Smooth muscle cell (in vitro differentiated cells): ENCODE data around the gene NEUROD2. TPM values are rescaled to one million over a fixed set of nuclear protein-coding genes. Genes with fewer than 3 reads are reported as not detected.

Source experiments
- DNase-seq: peaks from one replicate; lab custom pipeline; 2025; ENCODE audit not compliant: unreplicated experiment; lab: John Stamatoyannopoulos, UW
- H2AFZ ChIP-seq: fragments of 200-600 bp; sonication (generic); 2 replicates; pipeline ENCODE4 v1.6.0; 2016; ENCODE audit warnings: antibody characterized with exemption, low read depth, mild to moderate bottlenecking
- H3F3A ChIP-seq: fragments of 200-600 bp; sonication (generic); 2 replicates; pipeline ENCODE4 v1.6.0; 2017; ENCODE audit warnings: antibody characterized with exemption, low read depth
- H3K27ac ChIP-seq: fragments of 200-600 bp; sonication (generic); 2 replicates; pipeline ENCODE4 v1.5.1; 2016; ENCODE audit warnings: low read depth, mild to moderate bottlenecking
- H3K27me3 ChIP-seq: fragments of 200-600 bp; sonication (generic); 2 replicates; pipeline ENCODE4 v1.6.1; 2016; ENCODE audit warnings: low read depth, mild to moderate bottlenecking
- H3K36me3 ChIP-seq: fragments of 200-600 bp; sonication (generic); 2 replicates; pipeline ENCODE4 v1.5.1; 2016; ENCODE audit warnings: low read depth
- H3K4me1 ChIP-seq: fragments of 200-600 bp; sonication (generic); 2 replicates; pipeline ENCODE4 v1.5.1; 2016; ENCODE audit warnings: low read depth
- H3K4me2 ChIP-seq: fragments of 200-600 bp; sonication (generic); 2 replicates; pipeline ENCODE4 v1.6.0; 2016; ENCODE audit warnings: mild to moderate bottlenecking
- H3K4me3 ChIP-seq: fragments of 200-600 bp; sonication (generic); 2 replicates; pipeline ENCODE4 v1.5.1; 2016; ENCODE audit warnings: mild to moderate bottlenecking
- H3K79me2 ChIP-seq: fragments of 200-600 bp; sonication (generic); 2 replicates; pipeline ENCODE4 v1.6.0; 2016; ENCODE audit warnings: low read depth, mild to moderate bottlenecking
- H3K9ac ChIP-seq: fragments of 200-600 bp; sonication (generic); 2 replicates; pipeline ENCODE4 v1.6.0; 2016; ENCODE audit warnings: low read depth
- H3K9me3 ChIP-seq: fragments of 200-600 bp; sonication (generic); replicated peaks from 2 replicates; pipeline ENCODE4 v1.5.1; 2016; ENCODE audit warnings: low read depth
- H4K20me1 ChIP-seq: fragments of 200-600 bp; sonication (generic); 2 replicates; pipeline ENCODE4 v1.6.0; 2016; ENCODE audit warnings: low read depth
- WGBS: methylation state at CpG from one replicate; pipeline ENCODE4 v1.1.7; 2016; ENCODE audit warnings: low lambda C conversion rate; 5-methylcytosine and 5-hydroxymethylcytosine counted together
- polyA plus RNA-seq: library from polyadenylated mRNA; unstranded; fragments of >200 nt; fragmentation: Nextera tagmentation; extraction: Ambion mirVana; gene quantifications from 2 replicates; pipeline ENCODE4 v1.2.1, GENCODE V29; 2016
- total RNA-seq: library from RNA; depleted of rRNA; stranded (reverse); fragments of >200 nt; gene quantifications from 2 replicates; pipeline ENCODE4 v1.2.3, GENCODE V29; 2014
- TF ChIP-seq, protein P1 (sequence below): fragments of 200-600 bp; sonication (generic); IDR thresholded peaks from 2 replicates; pipeline ENCODE4 v1.5.1; 2017; ENCODE audit warnings: borderline replicate concordance, mild to moderate bottlenecking, antibody characterized with exemption; ENCODE audit not compliant: insufficient read depth, poor library complexity, severe bottlenecking

Gene NEUROD2
- total and polyA plus RNA-seq, 2 experiments from 2014 or later = 0.19 TPM; not detected in 1

DNA sequence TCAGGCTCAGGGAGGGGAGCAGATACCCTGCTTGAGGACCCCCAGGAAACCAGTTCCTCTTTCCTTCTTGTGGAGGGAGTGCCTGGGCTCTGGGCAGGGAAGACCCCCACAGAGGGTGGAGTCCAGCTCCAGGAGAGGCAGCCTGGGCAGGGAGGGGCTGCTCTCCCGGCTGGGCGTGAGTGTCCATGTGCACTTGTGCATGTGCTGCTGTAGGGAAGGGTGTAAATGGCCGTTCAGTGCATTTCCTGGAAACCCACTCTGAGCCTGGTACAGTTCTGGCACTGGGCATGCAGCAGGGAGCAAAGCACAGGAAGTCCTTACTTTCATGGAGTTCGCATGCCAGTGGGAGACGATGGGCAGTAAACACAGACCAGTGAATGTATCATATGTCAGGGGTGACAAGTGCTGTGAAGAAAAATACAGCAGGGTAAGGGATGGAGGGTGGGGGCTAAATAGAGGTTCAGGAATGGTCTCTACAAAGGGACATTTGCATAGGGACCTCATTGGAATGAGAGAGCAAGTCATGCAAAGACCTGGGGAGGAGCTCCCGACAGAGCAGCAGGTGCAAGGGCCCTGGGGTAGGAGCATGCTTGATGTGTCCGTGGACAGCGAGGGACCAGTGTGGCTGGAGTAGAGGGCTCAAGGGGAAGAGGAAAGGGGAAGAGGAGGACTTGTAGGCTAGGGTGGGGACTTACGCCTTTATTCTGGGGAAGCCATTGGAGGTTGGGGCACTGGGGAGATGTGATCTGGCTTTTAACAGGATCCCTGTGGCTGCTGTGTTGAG, 34.8 kb upstream of the NEUROD2 start:
- H3K4me3 ChIP-seq = no peak overlapping the region
- H3K4me2 ChIP-seq = no peak overlapping the region
- no peak overlapping the region for H2AFZ ChIP-seq
- no peak for DNase-seq
- TF ChIP-seq, protein P1, sequence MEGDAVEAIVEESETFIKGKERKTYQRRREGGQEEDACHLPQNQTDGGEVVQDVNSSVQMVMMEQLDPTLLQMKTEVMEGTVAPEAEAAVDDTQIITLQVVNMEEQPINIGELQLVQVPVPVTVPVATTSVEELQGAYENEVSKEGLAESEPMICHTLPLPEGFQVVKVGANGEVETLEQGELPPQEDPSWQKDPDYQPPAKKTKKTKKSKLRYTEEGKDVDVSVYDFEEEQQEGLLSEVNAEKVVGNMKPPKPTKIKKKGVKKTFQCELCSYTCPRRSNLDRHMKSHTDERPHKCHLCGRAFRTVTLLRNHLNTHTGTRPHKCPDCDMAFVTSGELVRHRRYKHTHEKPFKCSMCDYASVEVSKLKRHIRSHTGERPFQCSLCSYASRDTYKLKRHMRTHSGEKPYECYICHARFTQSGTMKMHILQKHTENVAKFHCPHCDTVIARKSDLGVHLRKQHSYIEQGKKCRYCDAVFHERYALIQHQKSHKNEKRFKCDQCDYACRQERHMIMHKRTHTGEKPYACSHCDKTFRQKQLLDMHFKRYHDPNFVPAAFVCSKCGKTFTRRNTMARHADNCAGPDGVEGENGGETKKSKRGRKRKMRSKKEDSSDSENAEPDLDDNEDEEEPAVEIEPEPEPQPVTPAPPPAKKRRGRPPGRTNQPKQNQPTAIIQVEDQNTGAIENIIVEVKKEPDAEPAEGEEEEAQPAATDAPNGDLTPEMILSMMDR = no peak
- 88% methylated on average over 9 of the region's 9 CpGs for WGBS
- H3K9ac ChIP-seq = no peak overlapping the region
- H3K27ac ChIP-seq = no peak overlapping the region
- H4K20me1 ChIP-seq = peaks cover 84% of the 10 kb centered on the region
- H3K36me3 ChIP-seq = no peaks in the 10 kb centered on the region
- H3K9me3 ChIP-seq = no peaks in the 10 kb centered on the region
- no peaks in the 10 kb centered on the region for H3K27me3 ChIP-seq
- peaks cover 12% of the 10 kb centered on the region for H3K4me1 ChIP-seq
- H3F3A ChIP-seq = no peaks in the 10 kb centered on the region
- peaks cover 59% of the 10 kb centered on the region for H3K79me2 ChIP-seq

DNA sequence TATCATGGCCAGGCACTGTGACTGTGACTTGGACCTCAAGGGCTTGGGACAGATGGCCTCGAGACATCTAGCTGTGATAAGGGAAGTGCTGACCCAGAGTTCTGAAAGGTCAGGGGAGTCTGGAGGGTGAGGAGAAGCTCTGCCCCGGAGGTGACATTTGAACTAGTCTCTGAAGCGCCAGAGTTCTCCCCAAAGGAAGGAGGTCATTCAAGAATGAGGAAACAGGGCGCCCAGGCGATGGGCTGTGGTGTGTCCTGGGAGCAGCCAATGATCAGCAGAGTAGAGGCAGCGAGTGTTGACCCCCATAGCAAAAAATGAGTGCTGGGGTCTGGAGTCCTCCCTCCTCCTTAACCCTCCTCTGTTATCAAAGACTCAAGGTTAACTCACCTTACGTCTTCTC, 34.2 kb upstream of the NEUROD2 start:
- Histone ChIP-seq H4K20me1 (peaks cover 78% of the 10 kb centered on the region), H3K79me2 (peaks cover 62% of the 10 kb centered on the region)
- WGBS = 88% methylated on average over 7 of the region's 7 CpGs

DNA sequence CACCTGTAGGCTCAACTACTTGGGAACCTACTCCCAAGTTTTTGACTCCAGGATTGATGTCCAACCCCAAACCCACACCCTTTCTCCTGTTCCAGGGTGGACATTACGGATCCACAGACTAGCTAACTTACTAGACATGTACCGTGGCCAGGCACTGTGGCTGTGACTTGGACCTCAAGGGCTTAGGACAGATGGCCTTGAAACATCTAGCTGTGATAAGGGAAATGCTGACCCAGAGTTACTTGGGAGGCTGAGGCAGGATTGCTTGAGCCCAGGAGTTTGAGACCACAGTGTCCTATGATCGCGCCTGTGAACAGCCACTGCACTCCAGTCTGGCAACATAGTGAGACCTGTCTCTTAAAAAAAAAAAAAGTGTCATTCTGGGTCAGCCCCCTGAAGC, 33.4 kb upstream of the NEUROD2 start:
- no peak for DNase-seq
- Histone ChIP-seq H3K27ac (no peak overlapping the region), H3K79me2 (peaks cover 60% of the 10 kb centered on the region), H3F3A (no peaks in the 10 kb centered on the region), H3K4me2 (no peak overlapping the region), H3K4me3 (no peak overlapping the region), H4K20me1 (peaks cover 71% of the 10 kb centered on the region), H3K27me3 (no peaks in the 10 kb centered on the region), H3K4me1 (peaks cover 19% of the 10 kb centered on the region), H3K36me3 (no peaks in the 10 kb centered on the region), H2AFZ (no peak overlapping the region), H3K9me3 (no peaks in the 10 kb centered on the region), H3K9ac (no peak overlapping the region)
- TF ChIP-seq, protein P1 = no peak
- WGBS = 85% methylated on average over 4 of the region's 4 CpGs

More for the DNA sequence above, 34.2 kb upstream of the NEUROD2 start:
- H3K4me3 ChIP-seq = no peak overlapping the region
- TF ChIP-seq, protein P1 = no peak
- no peak overlapping the region for H2AFZ ChIP-seq
- H3K9me3 ChIP-seq = no peaks in the 10 kb centered on the region
- no peaks in the 10 kb centered on the region for H3K27me3 ChIP-seq
- no peak overlapping the region for H3K4me2 ChIP-seq
- no peak overlapping the region for H3K9ac ChIP-seq
- H3F3A ChIP-seq = no peaks in the 10 kb centered on the region
- H3K4me1 ChIP-seq = peaks cover 12% of the 10 kb centered on the region
- no peak overlapping the region for H3K27ac ChIP-seq
- H3K36me3 ChIP-seq = no peaks in the 10 kb centered on the region
- DNase-seq = no peak

DNA sequence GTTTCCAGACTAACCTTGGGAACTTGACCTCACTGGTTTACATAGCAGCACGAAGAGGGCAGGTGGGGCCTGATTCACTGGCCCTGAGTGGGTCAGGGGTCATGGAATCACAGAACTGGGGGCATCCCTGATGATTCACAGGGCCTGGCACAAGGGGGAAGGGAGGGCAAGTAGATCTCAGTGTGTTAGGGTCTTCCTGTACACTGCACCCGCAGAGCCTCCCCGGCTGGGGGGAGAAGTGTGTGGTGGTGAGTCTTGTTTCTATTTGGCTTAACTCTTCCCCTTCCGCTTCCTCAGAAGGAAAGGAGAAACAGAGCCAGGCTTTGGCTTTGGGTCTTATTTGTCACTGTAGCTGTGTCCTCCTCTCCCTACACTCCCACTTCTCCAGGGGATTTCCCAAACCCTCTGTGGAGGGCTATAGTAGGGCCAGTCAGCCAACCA, 32.9 kb upstream of the NEUROD2 start:
- DNase-seq = no peak
- Histone ChIP-seq H3K36me3 (no peaks in the 10 kb centered on the region), H3F3A (no peaks in the 10 kb centered on the region), H3K79me2 (peaks cover 60% of the 10 kb centered on the region), H3K9me3 (no peaks in the 10 kb centered on the region), H4K20me1 (peaks cover 67% of the 10 kb centered on the region), H3K9ac (no peak overlapping the region), H3K4me3 (no peak overlapping the region), H3K27me3 (no peaks in the 10 kb centered on the region), H3K4me2 (no peak overlapping the region), H2AFZ (no peak overlapping the region), H3K4me1 (peaks cover 20% of the 10 kb centered on the region), H3K27ac (no peak overlapping the region)
- WGBS = 78% methylated on average over 4 of the region's 4 CpGs
- TF ChIP-seq, protein P1 = no peak
